C4-2B (cell line): ENCODE results near the gene VCL.
A peak's percentile ranks its signal among the peaks of the same experiment; 100 is the strongest.

Experiments used
- H3K27ac ChIP-seq: fragments of 450-650 bp; 2 replicates; pipeline ENCODE4 v1.5.1; 2017
- ZFX ChIP-seq: fragments of 450-650 bp; IDR thresholded peaks from 2 replicates; pipeline ENCODE4 v1.6.1; 2017
- TF ChIP-seq, protein P1 (sequence below): fragments of 450-650 bp; conservative IDR thresholded peaks from 2 replicates; pipeline ENCODE4 v1.5.1; 2017; ENCODE audit warnings: mild to moderate bottlenecking

VCL gene

DNA sequence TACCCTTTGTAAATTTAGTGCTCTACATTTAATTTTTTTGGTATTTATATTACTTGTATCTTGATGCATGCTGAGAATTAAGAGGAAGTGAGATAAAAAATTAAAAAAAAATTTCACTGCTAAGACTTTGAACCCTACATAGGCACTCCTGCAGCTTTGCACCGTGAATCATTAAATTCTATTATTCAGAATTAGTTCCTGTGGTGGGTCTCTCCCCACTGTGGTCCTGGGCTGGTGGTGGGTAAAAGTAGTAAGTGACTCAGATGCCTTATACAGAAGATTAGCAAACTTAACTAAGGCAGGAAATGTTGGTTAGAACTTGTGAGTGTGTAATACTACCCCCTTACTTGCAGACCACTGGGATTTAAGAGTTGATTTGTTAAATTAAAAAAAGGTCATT, 80.1 kb downstream of the VCL start:
- TF ChIP-seq, protein P1, sequence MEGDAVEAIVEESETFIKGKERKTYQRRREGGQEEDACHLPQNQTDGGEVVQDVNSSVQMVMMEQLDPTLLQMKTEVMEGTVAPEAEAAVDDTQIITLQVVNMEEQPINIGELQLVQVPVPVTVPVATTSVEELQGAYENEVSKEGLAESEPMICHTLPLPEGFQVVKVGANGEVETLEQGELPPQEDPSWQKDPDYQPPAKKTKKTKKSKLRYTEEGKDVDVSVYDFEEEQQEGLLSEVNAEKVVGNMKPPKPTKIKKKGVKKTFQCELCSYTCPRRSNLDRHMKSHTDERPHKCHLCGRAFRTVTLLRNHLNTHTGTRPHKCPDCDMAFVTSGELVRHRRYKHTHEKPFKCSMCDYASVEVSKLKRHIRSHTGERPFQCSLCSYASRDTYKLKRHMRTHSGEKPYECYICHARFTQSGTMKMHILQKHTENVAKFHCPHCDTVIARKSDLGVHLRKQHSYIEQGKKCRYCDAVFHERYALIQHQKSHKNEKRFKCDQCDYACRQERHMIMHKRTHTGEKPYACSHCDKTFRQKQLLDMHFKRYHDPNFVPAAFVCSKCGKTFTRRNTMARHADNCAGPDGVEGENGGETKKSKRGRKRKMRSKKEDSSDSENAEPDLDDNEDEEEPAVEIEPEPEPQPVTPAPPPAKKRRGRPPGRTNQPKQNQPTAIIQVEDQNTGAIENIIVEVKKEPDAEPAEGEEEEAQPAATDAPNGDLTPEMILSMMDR = no peak
- TF ChIP-seq ZFX = no peak
- H3K27ac ChIP-seq = no peak overlapping the region

DNA sequence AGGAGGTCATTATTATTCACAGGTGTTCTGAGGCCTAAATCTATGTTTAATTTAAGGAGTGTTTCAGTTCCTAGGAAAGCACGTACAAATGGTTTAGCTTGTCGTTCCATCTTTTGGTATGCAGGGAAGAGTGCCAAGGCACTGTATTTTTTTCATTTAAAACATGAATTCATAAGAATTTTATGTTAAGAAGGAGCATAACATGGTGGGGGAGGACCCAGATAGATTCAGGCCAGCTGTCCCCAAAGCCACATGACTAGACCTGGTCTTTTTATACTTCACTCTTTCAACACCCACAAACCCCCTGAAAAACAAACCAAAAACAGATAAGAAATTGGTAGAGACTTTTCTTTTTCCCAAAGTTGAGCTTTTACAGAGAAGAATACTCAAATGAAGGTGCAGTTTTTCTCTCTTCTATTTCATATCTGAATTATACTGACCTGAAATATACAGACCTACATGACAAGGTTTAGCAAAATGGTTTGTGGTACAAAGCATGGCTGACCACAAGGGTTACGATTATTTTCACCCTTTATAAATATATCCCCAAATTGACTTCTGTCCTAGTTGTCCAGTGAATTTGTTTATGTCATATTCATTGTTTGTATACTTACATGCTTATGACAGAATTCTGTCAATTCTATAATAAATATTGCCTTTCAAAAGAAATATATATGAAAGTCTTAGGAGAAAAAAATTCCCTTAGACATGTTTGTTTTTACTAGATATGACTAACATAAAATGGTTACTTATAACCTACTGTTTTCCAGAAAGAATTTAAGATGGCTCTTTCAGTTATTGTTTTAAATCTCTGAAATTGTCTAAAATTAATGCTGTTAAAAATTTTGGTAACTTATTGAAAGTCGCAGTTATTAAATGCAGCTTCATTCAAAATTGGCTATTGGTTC, 81.4 kb downstream of the VCL start:
- no peak overlapping the region for H3K27ac ChIP-seq
- TF ChIP-seq, protein P1 = no peak
- no peak for TF ChIP-seq ZFX

DNA sequence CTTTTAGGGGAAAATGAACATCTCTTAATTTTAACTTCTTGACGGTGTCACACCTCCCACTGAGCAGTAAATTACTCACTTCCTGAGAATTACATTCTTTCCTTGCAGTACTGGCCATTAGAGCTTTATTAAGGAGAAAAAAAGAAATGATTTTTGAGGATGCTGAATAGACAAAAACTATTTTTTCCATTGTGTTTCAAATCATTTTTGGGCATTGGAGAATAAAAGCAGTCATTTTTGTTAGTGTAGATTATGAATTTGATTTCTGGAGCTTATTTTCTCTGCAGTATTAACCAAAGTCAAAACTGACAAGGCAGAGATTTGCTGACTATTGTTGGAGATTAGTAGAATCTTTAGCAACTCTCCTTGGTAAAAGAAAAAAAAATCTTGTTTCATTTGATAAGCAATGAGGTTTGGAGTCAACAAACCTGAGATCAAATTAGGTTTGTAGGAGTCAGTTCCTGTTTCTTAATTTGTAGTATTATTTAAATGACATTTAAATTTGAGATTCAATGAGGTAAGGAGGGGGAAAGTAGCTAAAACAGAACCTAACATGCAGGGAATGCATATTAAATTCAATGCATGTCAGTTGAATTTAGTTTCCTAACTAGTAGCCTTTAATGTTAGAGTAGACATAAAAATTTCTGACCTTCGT, 82.1 kb downstream of the VCL start:
- no peak overlapping the region for H3K27ac ChIP-seq

DNA sequence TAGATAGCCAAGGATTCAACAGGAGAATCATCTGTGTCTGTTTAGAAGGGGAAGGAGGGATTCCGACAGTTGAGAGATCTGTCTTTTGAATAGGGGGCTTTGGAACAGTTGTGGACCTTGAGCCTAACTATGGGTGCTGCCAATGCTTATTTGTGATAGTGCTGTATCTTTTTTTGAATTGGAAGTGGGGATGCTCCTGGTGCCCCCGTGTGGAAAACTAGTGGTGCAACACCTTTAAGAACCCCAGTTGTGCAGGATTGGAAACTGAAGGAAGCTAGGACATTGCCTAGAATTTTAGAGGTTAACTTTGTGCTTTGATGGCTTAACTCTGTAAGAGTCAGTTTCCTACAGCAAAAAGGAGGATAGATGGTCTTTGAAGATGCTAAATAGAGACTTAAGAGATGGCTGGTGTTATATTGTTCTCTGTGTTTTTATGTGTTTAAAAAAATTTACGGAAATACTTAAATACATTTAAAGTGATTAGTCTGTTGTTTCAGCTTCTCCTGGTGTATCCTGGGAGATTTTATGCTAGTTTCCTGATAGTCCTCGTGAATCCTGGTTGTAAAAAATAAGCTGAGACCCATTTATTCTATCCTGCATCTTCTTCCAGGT, 83.4 kb downstream of the VCL start:
- H3K27ac ChIP-seq = no peak overlapping the region
- TF ChIP-seq ZFX = no peak
- TF ChIP-seq, protein P1 = peak; percentile 87

More for the DNA sequence above, 82.1 kb downstream of the VCL start:
- TF ChIP-seq, protein P1 = no peak

DNA sequence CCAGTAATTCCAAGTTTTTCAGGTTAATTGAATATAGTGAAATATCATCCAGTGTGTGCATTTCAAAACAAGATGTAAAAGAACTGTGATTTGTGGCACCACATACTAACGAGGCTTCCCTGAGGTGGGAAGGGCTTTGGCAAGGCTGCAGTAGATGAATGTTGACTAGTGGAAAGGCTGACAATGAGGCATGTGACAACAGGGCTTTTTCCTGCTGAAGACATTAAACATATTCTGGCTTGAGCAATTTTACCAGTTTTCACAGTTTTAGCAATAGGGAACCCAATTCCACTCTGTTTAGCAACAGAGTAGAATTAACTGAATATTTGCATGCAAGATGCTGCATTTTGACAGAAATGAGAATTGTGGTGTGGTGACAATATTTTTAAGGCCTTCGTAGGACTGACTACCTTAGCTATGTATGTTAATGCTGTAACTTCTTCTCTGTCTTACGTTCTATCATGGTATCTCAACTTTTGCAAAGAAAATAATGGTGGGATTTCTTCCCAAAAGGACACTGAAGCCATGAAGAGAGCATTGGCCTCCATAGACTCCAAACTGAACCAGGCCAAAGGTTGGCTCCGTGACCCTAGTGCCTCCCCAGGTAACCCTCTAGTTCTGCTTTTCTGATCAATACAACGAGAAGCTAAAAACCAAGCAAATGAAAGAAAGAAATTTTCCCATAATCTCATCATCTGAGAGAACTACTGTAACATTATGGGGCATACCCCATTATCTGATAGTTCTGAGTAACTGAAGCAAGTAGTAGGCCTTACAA, 84.2 kb downstream of the VCL start:
- no peak overlapping the region for H3K27ac ChIP-seq
- TF ChIP-seq, protein P1 = no peak
- no peak for TF ChIP-seq ZFX

DNA sequence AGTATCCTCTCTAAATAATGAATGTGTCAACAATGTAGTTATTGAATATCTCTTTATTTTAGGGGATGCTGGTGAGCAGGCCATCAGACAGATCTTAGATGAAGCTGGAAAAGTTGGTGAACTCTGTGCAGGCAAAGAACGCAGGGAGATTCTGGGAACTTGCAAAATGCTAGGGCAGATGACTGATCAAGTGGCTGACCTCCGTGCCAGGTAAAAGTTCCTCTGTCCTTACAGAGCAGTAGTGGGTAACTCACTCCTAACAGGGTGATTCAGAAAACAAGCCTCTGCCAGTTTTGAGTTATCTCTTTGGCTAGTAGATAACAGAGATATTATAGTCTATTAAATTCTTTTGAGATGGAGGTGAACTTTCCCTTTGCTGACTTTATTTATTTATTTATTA, 85.4 kb downstream of the VCL start:
- no peak overlapping the region for H3K27ac ChIP-seq
- no peak for TF ChIP-seq ZFX
- TF ChIP-seq, protein P1 = no peak
